SK-N-SH treated with all-trans-retinoic acid at 6 μM for 48 hours (cell line): Measurements from ENCODE around the gene ZPLD1.

Experiments
- ARNTL ChIP-seq: fragments of 450-650 bp; formaldehyde crosslinking; IDR thresholded peaks from 2 replicates; pipeline ENCODE4 v1.5.0; 2020; ENCODE audit warnings: low read depth, mild to moderate bottlenecking, moderate library complexity, borderline replicate concordance
- CREB5 ChIP-seq: fragments of 250-450 bp; sonication (Bioruptor Pico); IDR thresholded peaks from 2 replicates; pipeline ENCODE4 v1.5.1; 2020; ENCODE audit warnings: low read depth, mild to moderate bottlenecking, moderate library complexity
- ISL1 ChIP-seq: fragments of 250-450 bp; sonication (Bioruptor Pico); IDR thresholded peaks from 2 replicates; pipeline ENCODE4 v2.1.2; 2022; ENCODE audit warnings: mild to moderate bottlenecking, moderate library complexity
- PATZ1 ChIP-seq: fragments of 250-450 bp; sonication (Bioruptor Pico); IDR thresholded peaks from 2 replicates; pipeline ENCODE4 v1.8.0; 2020; ENCODE audit warnings: mild to moderate bottlenecking, moderate library complexity, borderline replicate concordance
- POU6F1 ChIP-seq: fragments of 250-450 bp; sonication (Bioruptor Pico); IDR thresholded peaks from 2 replicates; pipeline ENCODE4 v1.8.0; 2021; ENCODE audit warnings: low read depth, mild to moderate bottlenecking, moderate library complexity, borderline replicate concordance
- PPARA ChIP-seq: fragments of 250-450 bp; sonication (Bioruptor Pico); IDR thresholded peaks from 2 replicates; pipeline ENCODE4 v1.5.0; 2020; ENCODE audit warnings: mild to moderate bottlenecking, borderline replicate concordance
- RARB ChIP-seq: fragments of 250-450 bp; sonication (Bioruptor Pico); IDR thresholded peaks from 2 replicates; pipeline ENCODE4 v1.8.0; 2021; ENCODE audit warnings: mild to moderate bottlenecking, moderate library complexity
- SNAI2 ChIP-seq: fragments of 250-450 bp; sonication (Bioruptor Pico); IDR thresholded peaks from 2 replicates; pipeline ENCODE4 v1.5.0; 2020; ENCODE audit warnings: mild to moderate bottlenecking, moderate library complexity
- TOX ChIP-seq: fragments of 250-450 bp; sonication (Bioruptor Pico); IDR thresholded peaks from 2 replicates; pipeline ENCODE4 v1.8.0; 2021; ENCODE audit warnings: mild to moderate bottlenecking, moderate library complexity, borderline replicate concordance
- ZC3H10 ChIP-seq: fragments of 250-450 bp; sonication (Bioruptor Pico); IDR thresholded peaks from 2 replicates; pipeline ENCODE4 v1.5.1; 2021; ENCODE audit warnings: mild to moderate bottlenecking, moderate library complexity
- ZFP3 ChIP-seq: fragments of 250-450 bp; sonication (Bioruptor Pico); IDR thresholded peaks from 2 replicates; pipeline ENCODE4 v1.5.0; 2020; ENCODE audit warnings: mild to moderate bottlenecking, moderate library complexity
- ZFP30 ChIP-seq: fragments of 450-650 bp; formaldehyde crosslinking; IDR thresholded peaks from 2 replicates; pipeline ENCODE4 v1.5.0; 2022; ENCODE audit warnings: mild to moderate bottlenecking, moderate library complexity
- ZNF70 ChIP-seq: fragments of 450-650 bp; formaldehyde crosslinking; IDR thresholded peaks from 2 replicates; pipeline ENCODE4 v1.5.0; 2020; ENCODE audit warnings: mild to moderate bottlenecking, moderate library complexity
- TF ChIP-seq, protein P1 (sequence below): fragments of 250-450 bp; sonication (Bioruptor Pico); IDR thresholded peaks from 2 replicates; pipeline ENCODE4 v1.5.0; 2020; ENCODE audit warnings: mild to moderate bottlenecking, moderate library complexity

GRCh38 chr3:102511639-102512038 lies 76.8 kb downstream of the ZPLD1 start:
- no peak for TF ChIP-seq ARNTL (CRISPR knock-in tag)
- TF ChIP-seq ZFP30 (CRISPR knock-in tag): no peak
- no peak for TF ChIP-seq PPARA (CRISPR knock-in tag)
- TF ChIP-seq RARB (CRISPR knock-in tag): no peak
- TF ChIP-seq SNAI2: no peak
- TF ChIP-seq ISL1 (CRISPR knock-in tag): no peak
- no peak for TF ChIP-seq PATZ1
- TF ChIP-seq, protein P1, sequence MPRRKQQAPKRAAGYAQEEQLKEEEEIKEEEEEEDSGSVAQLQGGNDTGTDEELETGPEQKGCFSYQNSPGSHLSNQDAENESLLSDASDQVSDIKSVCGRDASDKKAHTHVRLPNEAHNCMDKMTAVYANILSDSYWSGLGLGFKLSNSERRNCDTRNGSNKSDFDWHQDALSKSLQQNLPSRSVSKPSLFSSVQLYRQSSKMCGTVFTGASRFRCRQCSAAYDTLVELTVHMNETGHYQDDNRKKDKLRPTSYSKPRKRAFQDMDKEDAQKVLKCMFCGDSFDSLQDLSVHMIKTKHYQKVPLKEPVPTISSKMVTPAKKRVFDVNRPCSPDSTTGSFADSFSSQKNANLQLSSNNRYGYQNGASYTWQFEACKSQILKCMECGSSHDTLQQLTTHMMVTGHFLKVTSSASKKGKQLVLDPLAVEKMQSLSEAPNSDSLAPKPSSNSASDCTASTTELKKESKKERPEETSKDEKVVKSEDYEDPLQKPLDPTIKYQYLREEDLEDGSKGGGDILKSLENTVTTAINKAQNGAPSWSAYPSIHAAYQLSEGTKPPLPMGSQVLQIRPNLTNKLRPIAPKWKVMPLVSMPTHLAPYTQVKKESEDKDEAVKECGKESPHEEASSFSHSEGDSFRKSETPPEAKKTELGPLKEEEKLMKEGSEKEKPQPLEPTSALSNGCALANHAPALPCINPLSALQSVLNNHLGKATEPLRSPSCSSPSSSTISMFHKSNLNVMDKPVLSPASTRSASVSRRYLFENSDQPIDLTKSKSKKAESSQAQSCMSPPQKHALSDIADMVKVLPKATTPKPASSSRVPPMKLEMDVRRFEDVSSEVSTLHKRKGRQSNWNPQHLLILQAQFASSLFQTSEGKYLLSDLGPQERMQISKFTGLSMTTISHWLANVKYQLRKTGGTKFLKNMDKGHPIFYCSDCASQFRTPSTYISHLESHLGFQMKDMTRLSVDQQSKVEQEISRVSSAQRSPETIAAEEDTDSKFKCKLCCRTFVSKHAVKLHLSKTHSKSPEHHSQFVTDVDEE: no peak
- TF ChIP-seq ZC3H10 (CRISPR knock-in tag): no peak
- no peak for TF ChIP-seq ZNF70 (CRISPR knock-in tag)
- no peak for TF ChIP-seq ZFP3 (CRISPR knock-in tag)
- TF ChIP-seq TOX (CRISPR knock-in tag): no peak
- no peak for TF ChIP-seq POU6F1 (CRISPR knock-in tag)
- TF ChIP-seq CREB5 (CRISPR knock-in tag): no peak
